ENCODE measurements around the gene SPAG6. TPM values are rescaled to one million over a fixed set of nuclear protein-coding genes. Genes with fewer than 3 reads are reported as not detected.

Gene SPAG6
- total and polyA plus RNA-seq, 2 of the 8 experiments (the other 6 are each of a cell fraction or from before 2014, with no cell fraction given) = 0.14 TPM; not detected in 1

DNA sequence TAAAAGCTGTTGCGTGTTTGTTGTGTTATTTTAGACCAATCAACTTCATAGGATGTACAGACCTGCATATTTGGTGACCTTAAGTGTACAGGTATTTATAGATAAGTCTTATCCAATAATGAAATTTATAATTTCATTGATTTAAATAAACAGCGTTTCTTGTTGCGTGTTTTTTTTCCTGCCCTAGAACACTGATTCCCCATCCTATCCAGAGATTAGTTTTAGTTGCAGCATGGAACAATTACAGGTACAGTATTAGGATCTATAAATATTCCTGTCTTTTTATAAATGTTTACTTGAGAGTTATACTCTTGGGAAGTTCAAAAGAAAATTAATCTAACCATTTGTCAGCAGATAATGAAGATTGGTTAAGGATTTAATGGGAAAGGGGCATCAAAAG is 26.5 kb upstream of the SPAG6 start:
- WGBS, 2 experiments (ENCODE audit: extremely low coverage in 1 of 2, insufficient coverage in 1 of 2, insufficient read length in 1 of 2, insufficient replicate concordance in 2 of 2, low coverage in 1 of 2, low lambda C conversion rate in 2 of 2, missing lambda C conversion rate in 1 of 2) = 7% methylated on average over 3 of the region's 3 CpGs; no CpG with 5 or more reads in 1 of the 2 experiments
- Histone ChIP-seq H3K27me3 (replicated peaks in 1 of 4; ENCODE audit: control insufficient read depth in 3 of 4, extremely low read depth in 1 of 4, insufficient read depth in 3 of 4, low read length in 3 of 4) (peaks cover 30 to 75% (median 51%) of the 10 kb centered on the region in 4 experiments), H2BK120ac (replicated peaks; ENCODE audit: low read depth, low read length) (no peak overlapping the region), H2BK12ac (ENCODE audit: low read depth, low read length) (no peak overlapping the region), H2AFZ (ENCODE audit: low read length) (no peak overlapping the region), H3K4me2 (ENCODE audit: insufficient read depth in 1 of 2, low read depth in 2 of 2, low read length in 2 of 2) (no peak overlapping the region), H3K36me3 (ENCODE audit: control insufficient read depth in 2 of 4, insufficient read depth in 4 of 4, low read length in 3 of 4) (no peaks in the 10 kb centered on the region), H3K9me3 (ENCODE audit: insufficient read depth in 2 of 2, low read depth in 1 of 2, low read length in 1 of 2) (no peaks in the 10 kb centered on the region), H3K4ac (replicated peaks; ENCODE audit: insufficient read length, low read depth, low read length) (no peak overlapping the region), H3K27ac (ENCODE audit: low read depth, low read length) (no peak overlapping the region), H4K5ac (ENCODE audit: insufficient read length, low read depth, low read length) (no peak overlapping the region), H3K4me1 (replicated peaks in 1 of 4; ENCODE audit: control insufficient read depth in 3 of 4, insufficient read depth in 4 of 4, low read length in 3 of 4) (peaks cover 3 to 8% (median 4%) of the 10 kb centered on the region in 4 experiments; a peak in 5 of 7 replicates), H4K91ac (replicated peaks; ENCODE audit: insufficient read length, low read length) (no peak overlapping the region), H2BK5ac (ENCODE audit: low read depth, low read length) (no peak overlapping the region), H2BK15ac (ENCODE audit: low read length) (no peak overlapping the region), H3K79me2 (ENCODE audit: control insufficient read depth in 1 of 2, insufficient read depth in 2 of 2, low read length in 2 of 2) (no peaks in the 10 kb centered on the region), H3K23me2 (ENCODE audit: low read depth, low read length) (peaks cover 9% of the 10 kb centered on the region), H3K79me1 (ENCODE audit: low read depth, low read length) (no peaks in the 10 kb centered on the region), H4K20me1 (replicated peaks in 1 of 2; ENCODE audit: control insufficient read depth in 1 of 2, insufficient read depth in 2 of 2, low read length in 2 of 2) (peaks cover 0 to 9% of the 10 kb centered on the region in 2 experiments), H2AK5ac (ENCODE audit: low read depth, low read length) (no peak overlapping the region), H3K4me3 (ENCODE audit: extremely low read depth in 1 of 4, insufficient read depth in 2 of 4, low read depth in 3 of 4, low read length in 4 of 4) (no peak overlapping the region), H3K9ac (replicated peaks in 1 of 4; ENCODE audit: extremely low read depth in 1 of 4, low read depth in 3 of 4, low read length in 3 of 4) (no peak overlapping the region), H3K18ac (ENCODE audit: extremely low read depth, low read length) (no peak overlapping the region), H3K14ac (ENCODE audit: insufficient read length) (no peak overlapping the region), H3K23ac (ENCODE audit: insufficient read length) (no peak overlapping the region), H3K56ac (replicated peaks; ENCODE audit: insufficient read length, low read depth, low read length) (no peak overlapping the region), H4K8ac (ENCODE audit: extremely low read depth, insufficient read depth, low read length) (no peak overlapping the region), H2BK20ac (ENCODE audit: low read length) (no peak overlapping the region)
- DNase-seq (ENCODE audit: low read depth in 1 of 2, low spot score in 2 of 2) (no peak), FAIRE-seq (no peak)
- CTCF ChIA-PET (ENCODE audit: partially characterized antibody) = no interaction called here
- POLR2A ChIA-PET (ENCODE audit: partially characterized antibody) = interaction anchor here (0.6 kb wide), 1 partner anchor 861 kb away, joined by 3 read pairs; no protein-coding TSS in a partner anchor
- no peak for TF ChIP-seq POU5F1 (IDR thresholded peaks at IDR 0.05; ENCODE audit: low read depth, low read length)
- TF ChIP-seq BRCA1 (IDR thresholded peaks at IDR 0.05; ENCODE audit: low read depth, low read length) = no peak
- TF ChIP-seq NRF1 (IDR thresholded peaks at IDR 0.05; ENCODE audit: low read depth, low read length) = no peak
- no peak for TF ChIP-seq EZH2 (IDR thresholded peaks at IDR 0.05; ENCODE audit: low read depth, low read length, severe bottlenecking)
- TF ChIP-seq EGR1 (IDR thresholded peaks at IDR 0.05; ENCODE audit: borderline replicate concordance, low read depth, low read length) = no peak
- TF ChIP-seq HDAC2 (IDR thresholded peaks at IDR 0.05; ENCODE audit: borderline replicate concordance in 1 of 2, low read depth in 2 of 2, low read length in 2 of 2) = no peak
- no peak for TF ChIP-seq POLR2AphosphoS5 (IDR thresholded peaks at IDR 0.05; ENCODE audit: low read depth, low read length)
- TF ChIP-seq TAF1 (IDR thresholded peaks at IDR 0.05; ENCODE audit: low read depth, low read length) = no peak
- TF ChIP-seq SP2 (IDR thresholded peaks at IDR 0.05; ENCODE audit: low read length) = no peak
- TF ChIP-seq CTCF (IDR thresholded peaks at IDR 0.05; ENCODE audit: control extremely low read depth in 1 of 3, insufficient read depth in 1 of 3, low read depth in 1 of 3, low read length in 3 of 3) = no peak
- no peak for TF ChIP-seq TEAD4 (IDR thresholded peaks at IDR 0.05; ENCODE audit: low read depth, low read length)
- no peak for TF ChIP-seq TCF12 (IDR thresholded peaks at IDR 0.05; ENCODE audit: low read depth, low read length)

All from H1 (cell line).